Ishikawa (cell line): Measurements from ENCODE around the gene BPIFB1.

Experiments used
- CEBPB ChIP-seq: IDR thresholded peaks from 2 replicates; pipeline ENCODE4 v1.6.1; 2012
- CREB1 ChIP-seq: IDR thresholded peaks from 2 replicates; pipeline ENCODE4 v1.6.1; 2012; ENCODE audit warnings: low read depth
- RAD21 ChIP-seq: IDR thresholded peaks from 2 replicates; pipeline ENCODE4 v1.6.1; 2012; ENCODE audit warnings: low read depth
- TAF1 ChIP-seq: IDR thresholded peaks from 2 replicates; pipeline ENCODE4 v1.6.1; 2012; ENCODE audit warnings: low read depth, mild to moderate bottlenecking
- TEAD4 ChIP-seq: IDR thresholded peaks from 2 replicates; pipeline ENCODE4 v1.6.1; 2012
- ZBTB7A ChIP-seq: IDR thresholded peaks from 2 replicates; pipeline ENCODE4 v1.6.1; 2012; ENCODE audit warnings: low read depth
- TF ChIP-seq, protein P1 (sequence below): IDR thresholded peaks from 2 replicates; pipeline ENCODE4 v1.6.1; 2012; ENCODE audit warnings: low read depth, mild to moderate bottlenecking
- TF ChIP-seq, protein P2 (sequence below): IDR thresholded peaks from 2 replicates; pipeline ENCODE4 v1.6.1; 2012

DNA sequence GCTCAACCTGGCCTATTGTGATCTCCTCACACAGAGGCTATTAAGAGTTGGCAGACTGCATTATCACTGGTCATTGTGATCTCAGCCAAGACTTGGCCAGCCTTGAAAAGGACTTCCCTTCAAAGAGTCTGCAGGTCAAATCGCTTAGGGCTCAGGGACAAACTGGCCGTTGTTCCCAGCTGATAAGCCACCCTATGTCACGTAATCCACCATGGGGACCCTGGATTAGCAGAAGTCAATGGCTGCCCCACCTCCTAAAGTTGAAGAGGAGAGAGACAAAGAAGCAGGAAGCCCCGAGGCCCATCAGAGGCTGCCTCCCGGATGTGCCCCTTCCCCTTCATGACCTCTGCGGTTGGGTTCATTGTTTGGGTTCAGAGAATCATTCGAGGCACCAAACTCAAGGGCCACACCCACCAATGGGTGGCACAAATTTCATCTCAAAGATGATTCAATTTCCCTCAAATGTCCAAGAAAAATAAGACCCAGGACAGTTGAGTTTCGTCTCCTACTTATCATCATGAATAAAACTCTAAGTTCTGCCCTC lies 56.6 kb downstream of the BPIFB1 start:
- no peak for TF ChIP-seq RAD21
- TF ChIP-seq, protein P1, sequence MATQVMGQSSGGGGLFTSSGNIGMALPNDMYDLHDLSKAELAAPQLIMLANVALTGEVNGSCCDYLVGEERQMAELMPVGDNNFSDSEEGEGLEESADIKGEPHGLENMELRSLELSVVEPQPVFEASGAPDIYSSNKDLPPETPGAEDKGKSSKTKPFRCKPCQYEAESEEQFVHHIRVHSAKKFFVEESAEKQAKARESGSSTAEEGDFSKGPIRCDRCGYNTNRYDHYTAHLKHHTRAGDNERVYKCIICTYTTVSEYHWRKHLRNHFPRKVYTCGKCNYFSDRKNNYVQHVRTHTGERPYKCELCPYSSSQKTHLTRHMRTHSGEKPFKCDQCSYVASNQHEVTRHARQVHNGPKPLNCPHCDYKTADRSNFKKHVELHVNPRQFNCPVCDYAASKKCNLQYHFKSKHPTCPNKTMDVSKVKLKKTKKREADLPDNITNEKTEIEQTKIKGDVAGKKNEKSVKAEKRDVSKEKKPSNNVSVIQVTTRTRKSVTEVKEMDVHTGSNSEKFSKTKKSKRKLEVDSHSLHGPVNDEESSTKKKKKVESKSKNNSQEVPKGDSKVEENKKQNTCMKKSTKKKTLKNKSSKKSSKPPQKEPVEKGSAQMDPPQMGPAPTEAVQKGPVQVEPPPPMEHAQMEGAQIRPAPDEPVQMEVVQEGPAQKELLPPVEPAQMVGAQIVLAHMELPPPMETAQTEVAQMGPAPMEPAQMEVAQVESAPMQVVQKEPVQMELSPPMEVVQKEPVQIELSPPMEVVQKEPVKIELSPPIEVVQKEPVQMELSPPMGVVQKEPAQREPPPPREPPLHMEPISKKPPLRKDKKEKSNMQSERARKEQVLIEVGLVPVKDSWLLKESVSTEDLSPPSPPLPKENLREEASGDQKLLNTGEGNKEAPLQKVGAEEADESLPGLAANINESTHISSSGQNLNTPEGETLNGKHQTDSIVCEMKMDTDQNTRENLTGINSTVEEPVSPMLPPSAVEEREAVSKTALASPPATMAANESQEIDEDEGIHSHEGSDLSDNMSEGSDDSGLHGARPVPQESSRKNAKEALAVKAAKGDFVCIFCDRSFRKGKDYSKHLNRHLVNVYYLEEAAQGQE, result no peak
- TF ChIP-seq CEBPB, result no peak
- TF ChIP-seq, protein P2, sequence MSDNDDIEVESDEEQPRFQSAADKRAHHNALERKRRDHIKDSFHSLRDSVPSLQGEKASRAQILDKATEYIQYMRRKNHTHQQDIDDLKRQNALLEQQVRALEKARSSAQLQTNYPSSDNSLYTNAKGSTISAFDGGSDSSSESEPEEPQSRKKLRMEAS, result no peak
- TF ChIP-seq ZBTB7A, result no peak
- no peak for TF ChIP-seq CREB1
- TF ChIP-seq TEAD4, result no peak
- no peak for TF ChIP-seq TAF1
